ENCODE data around the gene PDGFB. TPM values are rescaled to one million over a fixed set of nuclear protein-coding genes. Genes with fewer than 3 reads are reported as not detected.

Gene PDGFB
- total RNA-seq, 2 donors from 2014 or later: 5.9 to 10.4 TPM

DNA sequence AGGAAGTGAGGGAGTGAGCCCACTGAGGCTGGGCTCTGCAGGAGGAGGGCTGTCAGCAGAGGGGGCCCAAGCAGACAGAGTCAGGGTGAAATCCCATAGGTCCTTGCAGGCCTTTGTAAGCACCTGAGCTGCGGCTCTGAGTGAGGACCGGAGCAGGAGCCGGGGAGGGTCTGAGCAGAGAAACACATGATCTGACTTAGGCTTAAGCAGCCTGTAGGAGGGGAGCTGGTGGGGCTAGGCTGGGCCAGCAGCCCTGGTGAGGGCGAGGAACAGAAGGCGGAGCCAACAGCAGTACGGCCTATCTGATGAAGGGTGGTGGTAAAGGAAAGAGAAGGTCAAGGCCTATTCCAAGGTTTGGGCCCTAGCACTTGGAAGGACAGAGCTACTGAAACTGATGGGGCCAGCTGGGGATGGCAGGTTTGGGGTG is 65.4 kb downstream of the PDGFB start:
- no peak overlapping the region for H3K9ac ChIP-seq (ENCODE audit: extremely low read depth, low read length, poor library complexity, severe bottlenecking)
- no peaks in the 10 kb centered on the region for H3K36me3 ChIP-seq (ENCODE audit: control insufficient read depth, insufficient read depth, low read length)
- H3K9me3 Mint-ChIP-seq: peaks cover 4% of the 10 kb centered on the region
- H3K4me1 ChIP-seq (ENCODE audit: control insufficient read depth, insufficient read depth, low read length): peaks cover 20% of the 10 kb centered on the region
- H3K27ac ChIP-seq (ENCODE audit: low read depth, low read length): no peak overlapping the region
- no peak overlapping the region for H3K4me3 Mint-ChIP-seq
- peaks cover 45% of the 10 kb centered on the region for H3K4me1 Mint-ChIP-seq
- peak overlapping the region; percentile 91 for H3K27ac Mint-ChIP-seq
- H3K4me3 ChIP-seq (ENCODE audit: low read length): no peak overlapping the region
- no peaks in the 10 kb centered on the region for H3K27me3 ChIP-seq (ENCODE audit: control insufficient read depth, insufficient read depth, low read length, poor library complexity, severe bottlenecking)
- no peaks in the 10 kb centered on the region for H3K9me3 ChIP-seq (ENCODE audit: control insufficient read depth, low read length)
- WGBS, 2 experiments (ENCODE audit: insufficient coverage in 1 of 2, insufficient read length in 1 of 2): 67 to 80% methylated on average over 1 to 6 of the region's 6 CpGs
- no peaks in the 10 kb centered on the region for H3K36me3 Mint-ChIP-seq (ENCODE audit: low read depth)
- DNase-seq: peak; percentile 93
- no peaks in the 10 kb centered on the region for H3K27me3 Mint-ChIP-seq (ENCODE audit: insufficient read depth)
- TF ChIP-seq, protein P1, sequence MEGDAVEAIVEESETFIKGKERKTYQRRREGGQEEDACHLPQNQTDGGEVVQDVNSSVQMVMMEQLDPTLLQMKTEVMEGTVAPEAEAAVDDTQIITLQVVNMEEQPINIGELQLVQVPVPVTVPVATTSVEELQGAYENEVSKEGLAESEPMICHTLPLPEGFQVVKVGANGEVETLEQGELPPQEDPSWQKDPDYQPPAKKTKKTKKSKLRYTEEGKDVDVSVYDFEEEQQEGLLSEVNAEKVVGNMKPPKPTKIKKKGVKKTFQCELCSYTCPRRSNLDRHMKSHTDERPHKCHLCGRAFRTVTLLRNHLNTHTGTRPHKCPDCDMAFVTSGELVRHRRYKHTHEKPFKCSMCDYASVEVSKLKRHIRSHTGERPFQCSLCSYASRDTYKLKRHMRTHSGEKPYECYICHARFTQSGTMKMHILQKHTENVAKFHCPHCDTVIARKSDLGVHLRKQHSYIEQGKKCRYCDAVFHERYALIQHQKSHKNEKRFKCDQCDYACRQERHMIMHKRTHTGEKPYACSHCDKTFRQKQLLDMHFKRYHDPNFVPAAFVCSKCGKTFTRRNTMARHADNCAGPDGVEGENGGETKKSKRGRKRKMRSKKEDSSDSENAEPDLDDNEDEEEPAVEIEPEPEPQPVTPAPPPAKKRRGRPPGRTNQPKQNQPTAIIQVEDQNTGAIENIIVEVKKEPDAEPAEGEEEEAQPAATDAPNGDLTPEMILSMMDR (conservative IDR thresholded peaks at IDR 0.05): no peak

DNA sequence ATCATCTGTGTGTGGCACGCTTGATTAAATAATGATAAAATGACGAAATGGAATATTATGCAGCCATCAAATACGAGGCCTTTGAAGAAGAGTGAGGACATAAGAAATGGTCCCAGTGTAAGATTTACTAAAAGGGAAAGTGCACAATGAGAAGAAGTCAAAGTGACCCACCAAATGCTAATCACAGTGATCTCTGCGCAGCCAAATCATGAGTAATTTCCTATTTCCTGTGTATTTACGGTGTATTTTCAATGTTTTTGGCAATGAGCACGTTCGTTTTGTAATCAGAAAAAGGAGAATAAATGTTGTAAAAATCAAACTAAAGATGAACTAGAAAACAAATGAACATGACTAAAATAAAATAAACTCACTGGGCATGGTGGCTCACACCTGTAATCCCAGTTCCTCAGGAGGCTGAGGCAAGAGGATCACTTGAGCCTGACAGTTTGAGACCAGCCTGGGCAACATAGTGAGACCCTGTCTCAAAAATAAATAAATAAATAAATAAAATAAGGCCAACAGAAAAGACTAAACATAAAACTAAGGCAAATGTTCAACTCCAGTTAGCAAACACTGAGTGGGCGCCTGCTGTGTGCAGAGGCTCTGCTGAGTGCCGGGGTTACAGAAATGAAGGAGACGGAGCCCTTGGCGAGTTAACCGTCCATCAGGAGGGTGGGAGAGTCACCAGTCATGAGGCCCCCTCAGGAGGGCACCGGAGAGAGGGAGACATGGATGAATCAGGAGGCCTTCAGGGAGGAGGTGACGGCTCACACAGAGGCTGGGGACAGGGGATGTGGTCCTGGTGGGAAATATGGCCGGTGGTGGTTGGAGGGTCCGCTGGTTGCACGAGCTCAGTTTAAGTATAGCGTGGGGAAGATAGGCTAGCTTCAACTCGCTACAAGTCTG is 66.3 kb downstream of the PDGFB start:
- Histone ChIP-seq H3K27ac (ENCODE audit: low read depth, low read length) (no peak overlapping the region), H3K4me1 (ENCODE audit: control insufficient read depth, insufficient read depth, low read length) (peaks cover 26% of the 10 kb centered on the region), H3K4me3 (ENCODE audit: low read length) (no peak overlapping the region), H3K9ac (ENCODE audit: extremely low read depth, low read length, poor library complexity, severe bottlenecking) (no peak overlapping the region), H3K9me3 (ENCODE audit: control insufficient read depth, low read length) (no peaks in the 10 kb centered on the region), H3K36me3 (ENCODE audit: control insufficient read depth, insufficient read depth, low read length) (no peaks in the 10 kb centered on the region), H3K27me3 (ENCODE audit: control insufficient read depth, insufficient read depth, low read length, poor library complexity, severe bottlenecking) (no peaks in the 10 kb centered on the region)
- TF ChIP-seq, protein P1 (conservative IDR thresholded peaks at IDR 0.05): no peak
- H3K27me3 Mint-ChIP-seq (ENCODE audit: insufficient read depth): no peaks in the 10 kb centered on the region
- peaks cover 4% of the 10 kb centered on the region for H3K9me3 Mint-ChIP-seq
- no peak for DNase-seq
- 95% methylated on average over 15 to 19 of the region's 19 CpGs for WGBS, 2 experiments (ENCODE audit: insufficient coverage in 1 of 2, insufficient read length in 1 of 2)
- H3K36me3 Mint-ChIP-seq (ENCODE audit: low read depth): no peaks in the 10 kb centered on the region
- H3K27ac Mint-ChIP-seq: peak overlapping the region; percentile 91
- H3K4me3 Mint-ChIP-seq: no peak overlapping the region
- peaks cover 54% of the 10 kb centered on the region for H3K4me1 Mint-ChIP-seq

DNA sequence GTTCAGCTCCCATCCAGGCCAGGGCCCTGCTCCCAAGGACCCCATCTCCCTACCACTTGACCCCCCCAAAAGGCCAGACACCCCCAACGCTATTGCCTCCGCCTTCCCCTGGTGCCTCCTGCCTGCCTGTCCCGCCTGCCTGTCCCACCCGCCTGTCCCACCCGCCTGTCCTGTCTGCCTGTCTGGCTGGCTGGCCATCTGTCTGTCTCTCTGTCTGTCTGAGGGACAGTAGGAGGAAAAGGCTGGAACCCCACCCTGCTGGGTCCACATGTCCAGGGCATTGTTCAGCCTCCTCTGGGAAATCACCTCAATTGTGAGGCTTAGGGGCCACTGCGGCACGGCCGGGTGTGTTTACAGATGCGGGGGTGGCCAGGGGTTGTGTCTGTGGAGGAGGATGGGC is 67.0 kb downstream of the PDGFB start:
- Mint-ChIP-seq H3K36me3 (ENCODE audit: low read depth) (no peaks in the 10 kb centered on the region), H3K27ac (peak overlapping the region; percentile 78), H3K4me3 (no peak overlapping the region), H3K4me1 (peaks cover 60% of the 10 kb centered on the region), H3K27me3 (ENCODE audit: insufficient read depth) (no peaks in the 10 kb centered on the region), H3K9me3 (peaks cover 4% of the 10 kb centered on the region)
- TF ChIP-seq, protein P1 (conservative IDR thresholded peaks at IDR 0.05): no peak
- no peaks in the 10 kb centered on the region for H3K27me3 ChIP-seq (ENCODE audit: control insufficient read depth, insufficient read depth, low read length, poor library complexity, severe bottlenecking)
- H3K27ac ChIP-seq (ENCODE audit: low read depth, low read length): no peak overlapping the region
- DNase-seq: peak; percentile 55
- H3K9ac ChIP-seq (ENCODE audit: extremely low read depth, low read length, poor library complexity, severe bottlenecking): no peak overlapping the region
- no peak overlapping the region for H3K4me3 ChIP-seq (ENCODE audit: low read length)
- 88 to 89% methylated on average over 4 to 9 of the region's 9 CpGs for WGBS, 2 experiments (ENCODE audit: insufficient coverage in 1 of 2, insufficient read length in 1 of 2)
- H3K36me3 ChIP-seq (ENCODE audit: control insufficient read depth, insufficient read depth, low read length): no peaks in the 10 kb centered on the region
- H3K9me3 ChIP-seq (ENCODE audit: control insufficient read depth, low read length): no peaks in the 10 kb centered on the region
- peaks cover 26% of the 10 kb centered on the region for H3K4me1 ChIP-seq (ENCODE audit: control insufficient read depth, insufficient read depth, low read length)
